Endothelial cell (in vitro differentiated cells): ENCODE data around the gene CD276. TPM values are rescaled to one million over a fixed set of nuclear protein-coding genes. Genes with fewer than 3 reads are reported as not detected.

Experiments used
- DNase-seq: peaks from one replicate; pipeline ENCODE4 v3.0.0; 2021; ENCODE audit warnings: low spot score
- H3K27ac Mint-ChIP-seq: one replicate; pipeline ENCODE4 v1.8.0; 2021; ENCODE audit warnings: mixed read lengths, inconsistent platforms; ENCODE audit not compliant: unreplicated experiment
- H3K27me3 Mint-ChIP-seq: one replicate; pipeline ENCODE4 v1.8.0; 2021; ENCODE audit warnings: mild to moderate bottlenecking, moderate library complexity, mixed read lengths, inconsistent platforms; ENCODE audit not compliant: unreplicated experiment
- H3K36me3 Mint-ChIP-seq: one replicate; pipeline ENCODE4 v1.8.0; 2021; ENCODE audit warnings: mild to moderate bottlenecking, low read depth, mixed read lengths, inconsistent platforms; ENCODE audit not compliant: unreplicated experiment
- H3K4me1 Mint-ChIP-seq: one replicate; pipeline ENCODE4 v1.8.0; 2021; ENCODE audit warnings: mild to moderate bottlenecking, mixed read lengths, inconsistent platforms; ENCODE audit not compliant: unreplicated experiment
- H3K4me3 Mint-ChIP-seq: one replicate; pipeline ENCODE4 v1.8.0; 2021; ENCODE audit warnings: mild to moderate bottlenecking, mixed read lengths, inconsistent platforms; ENCODE audit not compliant: unreplicated experiment
- H3K9me3 Mint-ChIP-seq: one replicate; pipeline ENCODE4 v1.8.0; 2021; ENCODE audit warnings: mixed read lengths, inconsistent platforms; ENCODE audit not compliant: unreplicated experiment
- CTCF ChIP-seq: fragments of 200-600 bp; sonication (generic); IDR thresholded peaks from one replicate; pipeline ENCODE4 v1.5.0; 2021; ENCODE audit warnings: antibody characterized with exemption; ENCODE audit not compliant: unreplicated experiment
- total RNA-seq: library from RNA; stranded (reverse); fragmentation: NEBNext Ultra II Directional; extraction: Animal tissue kit (Norgen Biotek cat#: 25700); gene quantifications from one replicate; pipeline ENCODE4 v1.2.1, GENCODE V29; 2021; ENCODE audit not compliant: unreplicated experiment

Gene CD276
- total RNA-seq, 1 donor from 2014 or later: 552 TPM

GRCh38 chr15:73683257-73683776, 866 bp upstream of the CD276 start:
- Mint-ChIP-seq H3K36me3 (peaks cover 8% of the 10 kb centered on the region), H3K4me1 (peaks cover 58% of the 10 kb centered on the region), H3K27ac (peak overlapping the region; percentile 89), H3K9me3 (no peaks in the 10 kb centered on the region), H3K4me3 (peak overlapping the region; percentile 94), H3K27me3 (peaks cover 9% of the 10 kb centered on the region)
- DNase-seq: no peak
- no peak for TF ChIP-seq CTCF

- no peak overlapping the region for H3K27ac Mint-ChIP-seq
- peak; percentile 46 for DNase-seq
- peak overlapping the region; percentile 93 for H3K4me3 Mint-ChIP-seq
- H3K36me3 Mint-ChIP-seq: peaks cover 12% of the 10 kb centered on the region
- no peak for TF ChIP-seq CTCF
- H3K4me1 Mint-ChIP-seq: peaks cover 61% of the 10 kb centered on the region
- peaks cover 9% of the 10 kb centered on the region for H3K27me3 Mint-ChIP-seq
- no peaks in the 10 kb centered on the region for H3K9me3 Mint-ChIP-seq
Measured at GRCh38 chr15:73684581-73685455, 635 bp downstream of the CD276 start.

GRCh38 chr15:73685981-73686380, 1.8 kb downstream of the CD276 start:
- Mint-ChIP-seq H3K27me3 (peaks cover 9% of the 10 kb centered on the region), H3K4me3 (peak overlapping the region; percentile 93), H3K27ac (peak overlapping the region; percentile 81), H3K4me1 (peaks cover 61% of the 10 kb centered on the region), H3K9me3 (no peaks in the 10 kb centered on the region), H3K36me3 (peaks cover 12% of the 10 kb centered on the region)
- DNase-seq: no peak
- no peak for TF ChIP-seq CTCF

- Mint-ChIP-seq H3K27ac (peak overlapping the region; percentile 81), H3K27me3 (peaks cover 7% of the 10 kb centered on the region), H3K36me3 (peaks cover 12% of the 10 kb centered on the region), H3K9me3 (no peaks in the 10 kb centered on the region), H3K4me3 (peak overlapping the region; percentile 93), H3K4me1 (peaks cover 57% of the 10 kb centered on the region)
- TF ChIP-seq CTCF: no peak
- DNase-seq: no peak
Measured at GRCh38 chr15:73686781-73687256, 2.6 kb downstream of the CD276 start.

- Mint-ChIP-seq H3K27ac (no peak overlapping the region), H3K4me1 (peaks cover 51% of the 10 kb centered on the region), H3K9me3 (no peaks in the 10 kb centered on the region), H3K36me3 (peaks cover 12% of the 10 kb centered on the region), H3K4me3 (peak overlapping the region; percentile 72), H3K27me3 (peaks cover 7% of the 10 kb centered on the region)
- no peak for TF ChIP-seq CTCF
- DNase-seq: no peak
Measured at GRCh38 chr15:73687351-73687750, 3.2 kb downstream of the CD276 start.
